Spleen (tissue), 11 donors: ENCODE data around the gene FLT4. TPM values are rescaled to one million over a fixed set of nuclear protein-coding genes. Genes with fewer than 3 reads are reported as not detected.
"Not testable (repeated sequence)": the region's sequence is repeated elsewhere in the genome, so short reads cannot be mapped to it uniquely, and the experiment has no call there.

Experiments used
- DNase-seq: peaks from one replicate; pipeline ENCODE4 v3.0.0-alpha.2; 2020
- H3K27ac ChIP-seq, 8 donors: fragments of 200-600 bp; sonication (generic) in 7 of 8; 1 replicate in 4 of 8; 2 replicates in 4 of 8; pipeline versions ENCODE4 v1.5.0 to v1.8.0; 2016 to 2021; ENCODE audit warnings: inconsistent platforms in 4 of 8, mild to moderate bottlenecking in 4 of 8, moderate library complexity in 1 of 8
- H3K27me3 ChIP-seq, 7 donors: fragments of 200-600 bp; sonication (generic) in 6 of 7; replicated peaks in 1 of 7; 1 replicate in 4 of 7; 2 replicates in 3 of 7; pipeline versions ENCODE4 v1.5.0 to v1.8.0; 2016 to 2021; ENCODE audit warnings: inconsistent platforms in 3 of 7, mild to moderate bottlenecking in 1 of 7
- H3K36me3 ChIP-seq, 6 donors: fragments of 200-600 bp; sonication (generic) in 5 of 6; 1 replicate in 4 of 6; 2 replicates in 2 of 6; pipeline versions ENCODE4 v1.5.0 to v1.8.0; 2016 to 2021; ENCODE audit warnings: inconsistent platforms in 2 of 6
- H3K4me1 ChIP-seq, 6 donors: fragments of 200-600 bp; sonication (generic) in 5 of 6; 1 replicate in 3 of 6; 2 replicates in 3 of 6; pipeline versions ENCODE4 v1.5.0 to v1.8.0; 2016 to 2021; ENCODE audit warnings: inconsistent platforms in 3 of 6
- H3K4me3 ChIP-seq, 8 donors: fragments of 200-600 bp; sonication (generic) in 7 of 8; 1 replicate in 4 of 8; 2 replicates in 4 of 8; pipeline versions ENCODE4 v1.5.0 to v1.8.0; 2016 to 2021; ENCODE audit warnings: inconsistent platforms in 4 of 8, mild to moderate bottlenecking in 4 of 8, moderate library complexity in 2 of 8
- H3K9me3 ChIP-seq, 8 donors: fragments of 200-600 bp; sonication (generic) in 7 of 8; 1 replicate in 4 of 8; 2 replicates in 4 of 8; pipeline versions ENCODE4 v1.5.0 to v1.8.0; 2016 to 2021; ENCODE audit warnings: inconsistent platforms in 4 of 8
- POLR2A ChIP-seq, 3 donors: fragments of 450-650 bp; IDR thresholded peaks; one replicate each; pipeline ENCODE4 v1.5.1; 2017; ENCODE audit warnings: antibody characterized with exemption in 3 of 3, mild to moderate bottlenecking in 1 of 3
- POLR2AphosphoS5 ChIP-seq, 3 donors: sonication (generic); formaldehyde crosslinking; IDR thresholded peaks; one replicate each; pipeline ENCODE4 v1.5.1; 2017; ENCODE audit warnings: antibody characterized with exemption in 3 of 3
- WGBS, 5 donors: extraction: QIAGEN DNeasy Blood & Tissue Kit in 3 of 5; methylation state at CpG; one replicate each; pipeline versions ENCODE4 v1.1.5 to v1.1.7; 2013 to 2018; 5-methylcytosine and 5-hydroxymethylcytosine counted together
- intact Hi-C: fragments of 100-400 bp; cut with DNase I; formaldehyde crosslinking; loops from one replicate; pipeline ENCODE4 v1.15.0; 2023; ENCODE audit warnings: low total_unique reads
- polyA plus RNA-seq, 3 donors: library from polyadenylated mRNA; stranded (reverse); fragments of 200-250 nt; gene quantifications; one replicate each; pipeline ENCODE4 v1.2.1, GENCODE V29; 2013
- total RNA-seq, 7 donors: library from RNA; depleted of rRNA in 3 of 7; stranded (reverse); fragments of >200 nt in 3 of 7; fragmentation: NEBNext Ultra II Directional in 4 of 7; extraction: Animal tissue kit (Norgen Biotek cat#: 25700) in 4 of 7; gene quantifications; one replicate each; pipeline versions ENCODE4 v1.1.0 to v1.2.1, GENCODE V29; 2016 to 2021
- TF ChIP-seq, protein P1 (sequence below), 11 experiments: fragments of 200-600 bp in 7 of 11; fragments of 450-650 bp in 4 of 11; sonication (generic) in 4 of 11; IDR thresholded peaks in 8 of 11; conservative IDR thresholded peaks in 3 of 11; 1 replicate in 7 of 11; 2 replicates in 4 of 11; pipeline versions ENCODE4 v1.4.0 to v1.8.0; 2016 to 2021; ENCODE audit warnings: antibody characterized with exemption in 11 of 11, inconsistent platforms in 4 of 11, mild to moderate bottlenecking in 1 of 11
- donor health status: healthy with polysubstance abuse.
- donor health status: DM: no; HTN: no; CAD: no; lungs with moderate emphysema.
- donor health status: DM: no; HTN: no; CAD: no.
- donor health status: Bipolar disorder and iron deficiency.
- donor health status: healthy.
- donor health status: DM: no; HTN: no; CAD: no.
- donor health status: DM: yes; HTN: yes; CAD: no.

FLT4 gene
- total and polyA plus RNA-seq, 10 donors = 3.5 to 61.4 (median 34.8) TPM

DNA sequence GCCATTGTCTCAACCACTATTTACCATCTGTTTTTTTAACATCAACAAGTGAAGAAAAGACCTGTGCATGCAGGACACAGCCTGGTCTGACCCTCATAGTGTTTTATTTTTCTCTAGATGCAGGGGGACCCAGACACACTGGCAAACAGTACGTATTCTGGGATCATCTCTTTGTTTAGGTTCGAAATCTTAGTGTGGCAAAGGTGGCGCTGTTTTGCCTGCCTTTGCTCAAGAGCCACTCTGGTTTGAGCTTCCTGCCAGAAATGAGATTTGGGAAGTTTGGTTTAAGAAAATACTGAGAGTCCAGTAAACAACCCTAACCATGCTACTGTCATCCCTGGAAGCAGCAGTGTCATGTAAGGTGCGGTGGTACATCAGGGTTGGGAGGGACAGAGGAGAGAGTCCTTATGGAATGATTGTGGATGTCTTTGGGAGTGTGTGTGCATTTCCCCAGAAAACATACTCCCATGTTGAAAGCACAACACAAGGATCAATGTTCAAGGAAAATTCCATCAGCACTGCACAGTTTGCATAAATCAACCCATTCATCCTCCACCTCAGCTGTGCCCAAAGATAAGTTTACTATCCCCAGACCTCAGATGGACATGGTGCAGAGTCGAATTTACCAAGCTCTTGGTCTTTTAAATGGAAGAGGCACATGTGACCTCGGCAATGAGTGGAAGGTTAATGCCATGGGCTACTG, 34.0 kb upstream of the FLT4 start:
- 76 to 85% (median 78%) methylated on average over 6 of the region's 6 CpGs for WGBS, 5 donors
- no peak overlapping the region for H3K27ac ChIP-seq
- H3K9me3 ChIP-seq = no peaks in the 10 kb centered on the region
- H3K27me3 ChIP-seq = peaks cover 0 to 48% (median 0%) of the 10 kb centered on the region in 7 donors
- H3K36me3 ChIP-seq = no peaks in the 10 kb centered on the region
- no peak for DNase-seq
- H3K4me3 ChIP-seq = no peak overlapping the region
- intact Hi-C loops = no loop called here
- TF ChIP-seq, protein P1, sequence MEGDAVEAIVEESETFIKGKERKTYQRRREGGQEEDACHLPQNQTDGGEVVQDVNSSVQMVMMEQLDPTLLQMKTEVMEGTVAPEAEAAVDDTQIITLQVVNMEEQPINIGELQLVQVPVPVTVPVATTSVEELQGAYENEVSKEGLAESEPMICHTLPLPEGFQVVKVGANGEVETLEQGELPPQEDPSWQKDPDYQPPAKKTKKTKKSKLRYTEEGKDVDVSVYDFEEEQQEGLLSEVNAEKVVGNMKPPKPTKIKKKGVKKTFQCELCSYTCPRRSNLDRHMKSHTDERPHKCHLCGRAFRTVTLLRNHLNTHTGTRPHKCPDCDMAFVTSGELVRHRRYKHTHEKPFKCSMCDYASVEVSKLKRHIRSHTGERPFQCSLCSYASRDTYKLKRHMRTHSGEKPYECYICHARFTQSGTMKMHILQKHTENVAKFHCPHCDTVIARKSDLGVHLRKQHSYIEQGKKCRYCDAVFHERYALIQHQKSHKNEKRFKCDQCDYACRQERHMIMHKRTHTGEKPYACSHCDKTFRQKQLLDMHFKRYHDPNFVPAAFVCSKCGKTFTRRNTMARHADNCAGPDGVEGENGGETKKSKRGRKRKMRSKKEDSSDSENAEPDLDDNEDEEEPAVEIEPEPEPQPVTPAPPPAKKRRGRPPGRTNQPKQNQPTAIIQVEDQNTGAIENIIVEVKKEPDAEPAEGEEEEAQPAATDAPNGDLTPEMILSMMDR (IDR thresholded peaks at IDR 0.05 in 8 of 11, conservative IDR thresholded peaks at IDR 0.05 in 3 of 11) = no peak
- no peak for TF ChIP-seq POLR2AphosphoS5 (IDR thresholded peaks at IDR 0.05)
- TF ChIP-seq POLR2A (IDR thresholded peaks at IDR 0.05) = no peak
- peaks cover 0 to 7% (median 0%) of the 10 kb centered on the region in 6 donors for H3K4me1 ChIP-seq

DNA sequence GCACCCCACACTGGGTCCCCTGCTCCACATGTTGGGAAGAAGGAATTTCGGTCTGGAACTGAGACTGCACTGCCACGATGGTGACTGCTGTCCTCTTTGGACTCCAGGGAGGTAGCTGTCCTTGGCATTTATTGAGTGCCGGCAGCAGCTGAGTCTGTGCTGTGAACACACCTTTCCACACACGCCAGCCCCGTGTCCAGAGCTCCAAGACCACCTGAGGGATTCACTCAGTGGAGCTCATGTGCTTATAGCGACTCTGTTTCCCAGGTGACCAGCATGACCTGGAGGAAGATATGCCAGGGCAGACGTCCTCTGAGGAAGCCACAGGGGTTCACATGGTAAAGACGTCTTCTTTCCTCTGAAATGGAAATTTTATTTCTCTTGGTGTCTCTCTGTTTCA, 33.2 kb upstream of the FLT4 start:
- DNase-seq = no peak
- TF ChIP-seq POLR2A (IDR thresholded peaks at IDR 0.05) = no peak
- TF ChIP-seq POLR2AphosphoS5 (IDR thresholded peaks at IDR 0.05) = no peak
- TF ChIP-seq, protein P1 (IDR thresholded peaks at IDR 0.05 in 8 of 11, conservative IDR thresholded peaks at IDR 0.05 in 3 of 11) = no peak
- intact Hi-C loops = no loop called here
- 67 to 82% (median 80%) methylated on average over 8 of the region's 8 CpGs for WGBS, 5 donors
- no peaks in the 10 kb centered on the region for H3K36me3 ChIP-seq
- H3K27me3 ChIP-seq = peaks cover 0 to 52% (median 0%) of the 10 kb centered on the region in 7 donors
- no peaks in the 10 kb centered on the region for H3K9me3 ChIP-seq
- H3K4me3 ChIP-seq = no peak overlapping the region
- peaks cover 0 to 7% (median 0%) of the 10 kb centered on the region in 6 donors for H3K4me1 ChIP-seq
- no peak overlapping the region for H3K27ac ChIP-seq

GRCh38 chr5:180682008-180682407, 32.6 kb upstream of the FLT4 start:
- DNase-seq, H3K4me1 ChIP-seq, H3K27ac ChIP-seq, H3K4me3 ChIP-seq, intact Hi-C loops, H3K9me3 ChIP-seq, H3K36me3 ChIP-seq: not testable (repeated sequence)
- 77 to 86% (median 82%) methylated on average over 6 to 12 of the region's 12 CpGs for WGBS, 5 donors
- H3K27me3 ChIP-seq = peaks cover 0 to 52% (median 0%) of the 10 kb centered on the region in 7 donors

- 88 to 94% (median 89%) methylated on average over 10 of the region's 10 CpGs for WGBS, 5 donors
- intact Hi-C loops = loop anchor here (10.0 kb wide), 1 partner anchor 384 kb away; the partner anchor contains the start of gene MAPK9
- not testable (repeated sequence) for H3K4me1 ChIP-seq
Observed at GRCh38 chr5:180678319-180678718, 28.9 kb upstream of the FLT4 start.

DNA sequence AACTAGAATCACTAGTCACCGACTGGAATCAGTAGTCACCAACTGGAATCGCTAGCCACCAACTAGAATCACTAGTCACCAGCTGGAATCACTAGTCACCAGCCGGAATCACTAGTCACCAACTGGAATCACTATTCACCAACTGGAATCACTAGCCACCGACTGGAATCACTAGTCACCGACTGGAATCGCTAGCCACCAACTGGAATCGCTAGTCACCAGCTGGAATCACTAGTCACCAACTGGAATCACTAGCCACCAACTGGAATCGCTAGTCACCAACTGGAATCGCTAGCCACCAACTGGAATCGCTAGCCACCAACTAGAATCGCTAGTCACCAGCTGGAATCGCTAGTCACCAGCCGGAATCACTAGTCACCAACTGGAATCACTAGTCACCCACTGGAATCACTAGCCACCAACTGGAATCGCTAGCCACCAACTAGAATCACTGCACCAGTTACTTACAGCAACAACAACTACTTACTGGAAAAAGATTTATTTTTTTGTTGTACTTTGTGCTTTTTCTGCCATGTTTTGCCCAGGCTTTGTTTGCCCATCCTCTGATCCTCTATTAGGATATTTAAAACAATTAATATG, 25.7 kb upstream of the FLT4 start:
- TF ChIP-seq, protein P1 (IDR thresholded peaks at IDR 0.05 in 8 of 11, conservative IDR thresholded peaks at IDR 0.05 in 3 of 11) = no peak
- TF ChIP-seq POLR2AphosphoS5 (IDR thresholded peaks at IDR 0.05) (no peak), POLR2A (IDR thresholded peaks at IDR 0.05) (no peak)
- Histone ChIP-seq H3K4me3 (no peak overlapping the region), H3K4me1 (peaks cover 0 to 20% (median 7%) of the 10 kb centered on the region in 6 donors), H3K27me3 (peaks cover 0 to 75% (median 18%) of the 10 kb centered on the region in 7 donors), H3K27ac (no peak overlapping the region), H3K36me3 (no peaks in the 10 kb centered on the region), H3K9me3 (no peaks in the 10 kb centered on the region)
- no peak for DNase-seq
- intact Hi-C loops = loop anchor here (10.0 kb wide), 1 partner anchor 380 kb away; the partner anchor contains the start of gene MAPK9
- WGBS, 5 donors = 83 to 94% (median 90%) methylated on average over 14 of the region's 14 CpGs

More at GRCh38 chr5:180678319-180678718, 28.9 kb upstream of the FLT4 start:
- H3K36me3 ChIP-seq, H3K4me3 ChIP-seq, H3K9me3 ChIP-seq, H3K27ac ChIP-seq, DNase-seq: not testable (repeated sequence)
- H3K27me3 ChIP-seq = peaks cover 0 to 77% (median 16%) of the 10 kb centered on the region in 7 donors

DNA sequence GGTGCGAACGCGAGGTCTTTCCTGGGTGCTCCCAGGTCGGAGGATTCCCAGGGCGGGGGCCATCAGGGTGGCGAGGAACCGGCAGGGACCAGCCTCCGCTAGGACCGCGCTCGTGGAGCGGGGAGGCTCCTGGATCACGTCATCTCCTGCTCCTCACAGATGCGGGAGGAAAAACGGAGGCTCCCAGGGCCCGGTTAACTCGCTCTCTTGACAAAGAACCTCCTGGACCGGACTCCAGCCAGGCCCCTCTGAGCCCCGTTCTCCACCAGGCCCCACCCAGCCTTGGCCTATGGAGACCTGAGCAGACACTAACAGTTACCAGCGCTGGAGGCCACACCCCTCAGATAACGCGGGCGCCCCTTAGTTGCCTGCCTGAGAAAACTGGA, 24.7 kb upstream of the FLT4 start:
- peaks cover 0 to 20% (median 7%) of the 10 kb centered on the region in 6 donors for H3K4me1 ChIP-seq
- not testable (repeated sequence) for DNase-seq, H3K36me3 ChIP-seq, H3K9me3 ChIP-seq, H3K27ac ChIP-seq
- intact Hi-C loops = loop anchor here (10.0 kb wide), 1 partner anchor 379 kb away; the partner anchor contains the start of gene MAPK9
- peak overlapping the region in 3 of 8 donors; percentile 16 to 48 (median 20) for H3K4me3 ChIP-seq
- WGBS, 5 donors = 4 to 14% (median 8%) methylated on average over 5 to 23 of the region's 23 CpGs
- peaks cover 0 to 64% (median 18%) of the 10 kb centered on the region in 7 donors for H3K27me3 ChIP-seq
